ENCODE results near the gene MYBPC2.
"Not testable (repeated sequence)": the region's sequence is repeated elsewhere in the genome, so short reads cannot be mapped to it uniquely, and the experiment has no call there.

The MYBPC2 gene

GRCh38 chr19:50432221-50433028 lies at the start of gene MYBPC2:
Gene MYBPC2 (plus strand): TSS chr19:50432892. CDS start chr19:50432954, 62 bp downstream.
- no peak for DNase-seq (ENCODE audit: low read depth)

- no peak for DNase-seq (ENCODE audit: low read depth)
Measured at GRCh38 chr19:50383001-50383851, 49.5 kb upstream of the MYBPC2 start.

DNA sequence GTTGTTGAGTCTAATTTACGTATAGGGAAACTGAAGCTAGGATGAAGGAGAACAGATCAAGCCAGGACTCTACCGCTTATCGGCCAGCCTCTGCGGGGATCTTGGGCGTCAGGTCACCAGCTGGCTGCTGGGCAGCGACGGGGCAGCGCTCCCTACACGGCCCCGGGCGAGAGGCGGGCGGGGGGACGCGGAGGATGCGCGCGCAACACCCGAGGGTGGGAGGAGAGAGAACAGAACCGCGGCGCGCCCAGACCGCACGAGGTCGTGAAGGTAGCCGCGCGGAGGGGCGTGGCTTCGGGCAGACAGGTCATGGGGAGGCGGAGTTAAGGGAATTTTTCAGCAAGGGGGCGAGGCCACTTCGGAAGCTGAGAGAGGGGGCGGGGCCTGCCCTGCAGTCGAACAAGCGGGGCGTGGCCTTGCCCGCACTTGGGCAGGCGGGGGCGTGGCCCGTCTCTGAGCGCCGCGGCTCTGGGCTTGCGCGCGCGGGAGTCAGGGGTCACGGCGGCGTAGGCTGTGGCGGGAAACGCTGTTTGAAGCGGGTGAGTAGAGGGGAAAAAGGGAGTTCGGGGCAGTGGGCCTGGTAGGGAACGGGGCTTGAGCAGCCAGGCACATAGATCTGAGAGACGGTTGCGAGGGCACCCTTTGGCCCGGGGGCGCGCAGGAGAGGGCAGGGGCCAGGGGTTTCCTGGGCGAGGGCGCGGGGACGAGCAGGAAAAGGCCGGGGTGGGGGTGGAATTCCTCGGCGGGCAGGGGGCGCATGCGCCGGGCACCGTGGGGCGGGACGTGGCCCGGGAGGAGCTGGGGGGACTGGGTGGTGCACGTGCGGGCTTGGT lies 48.6 kb upstream of the MYBPC2 start, which contains the start of gene POLD1:
TSS of gene POLD1 (plus strand) at position 496 of the 833 bp plus-strand sequence. CDS start 14,505 bp downstream, outside the sequence.
- DNase-seq (ENCODE audit: low read depth), result peak; percentile 96

DNA sequence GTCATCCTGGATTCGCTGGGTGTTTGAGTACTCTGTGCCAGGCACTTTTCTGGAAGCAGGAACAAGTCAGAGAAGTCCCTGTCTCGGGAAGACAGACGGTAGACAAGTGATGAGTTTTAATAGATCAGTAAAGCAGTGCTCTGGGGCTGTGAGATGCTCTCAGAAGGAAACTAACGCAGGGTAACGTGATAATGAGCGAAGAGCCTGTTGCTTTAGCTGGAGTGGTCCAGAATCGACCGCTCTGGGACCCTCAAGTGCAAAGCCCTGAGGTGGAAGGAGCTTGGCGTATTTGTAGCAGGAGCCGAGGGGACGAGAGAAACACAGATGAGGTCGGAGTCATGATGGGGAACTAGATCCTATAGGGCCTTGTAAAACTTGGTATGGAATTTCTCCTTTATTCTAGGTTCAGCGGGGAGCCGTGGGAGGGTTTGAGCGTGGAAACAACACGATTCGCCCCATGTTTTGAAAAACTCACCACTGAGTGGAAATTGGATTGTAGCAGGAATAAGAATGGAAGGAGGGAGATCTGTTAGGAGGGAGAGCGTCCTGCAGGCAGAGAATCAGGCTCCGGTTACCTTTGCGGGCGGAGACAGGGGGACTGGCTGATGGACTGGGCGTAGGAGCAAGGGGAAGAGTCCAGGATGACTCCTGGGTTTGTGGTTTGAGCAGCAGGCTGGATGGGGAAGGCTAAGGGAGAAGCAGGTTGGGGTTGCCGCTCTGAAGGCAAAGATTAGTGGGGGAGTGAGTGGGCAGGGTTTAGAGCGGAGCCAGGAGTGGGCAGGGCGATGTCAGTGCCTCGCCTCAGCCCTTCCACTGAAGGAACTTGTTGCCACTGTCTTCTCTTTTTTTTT lies 47.8 kb upstream of the MYBPC2 start:
- DNase-seq (ENCODE audit: low read depth), result no peak

DNA sequence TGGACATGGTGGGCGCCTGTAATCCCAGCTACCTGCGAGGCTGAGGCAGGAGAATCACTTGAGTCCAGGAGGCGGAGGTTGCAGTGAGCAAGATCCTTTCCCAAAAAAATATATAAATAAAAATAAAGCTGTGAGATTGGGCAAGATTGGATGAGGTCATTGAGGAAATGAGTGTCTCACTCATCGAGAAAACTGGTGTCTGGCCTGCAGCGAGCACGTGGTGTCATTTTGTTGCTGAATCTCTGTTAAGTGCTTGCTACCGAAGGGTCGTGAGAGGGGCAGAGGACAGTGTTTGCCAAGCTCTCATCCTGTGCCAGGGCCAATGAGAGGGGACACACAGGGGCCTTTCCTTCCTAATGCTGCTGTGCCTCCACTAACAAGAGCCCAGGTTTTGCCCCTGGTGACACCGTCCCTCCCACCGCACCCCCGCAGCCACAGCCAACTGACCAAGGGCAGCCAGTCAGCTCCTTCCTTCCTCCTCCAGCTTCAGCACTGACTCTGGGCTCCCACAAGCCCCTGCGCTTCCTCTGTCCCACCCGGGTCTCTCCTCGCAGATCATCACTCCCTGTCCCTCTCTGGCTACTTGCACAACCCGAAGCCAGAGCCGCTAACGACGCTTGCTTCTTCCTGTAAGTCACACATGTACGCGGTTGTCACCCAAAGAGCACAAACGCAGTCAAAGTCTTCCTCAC lies 45.4 kb upstream of the MYBPC2 start:
- no peak for DNase-seq (ENCODE audit: low read depth)

- DNase-seq (ENCODE audit: low read depth), result no peak
Measured at GRCh38 chr19:50387868-50388245, 44.8 kb upstream of the MYBPC2 start.

DNA sequence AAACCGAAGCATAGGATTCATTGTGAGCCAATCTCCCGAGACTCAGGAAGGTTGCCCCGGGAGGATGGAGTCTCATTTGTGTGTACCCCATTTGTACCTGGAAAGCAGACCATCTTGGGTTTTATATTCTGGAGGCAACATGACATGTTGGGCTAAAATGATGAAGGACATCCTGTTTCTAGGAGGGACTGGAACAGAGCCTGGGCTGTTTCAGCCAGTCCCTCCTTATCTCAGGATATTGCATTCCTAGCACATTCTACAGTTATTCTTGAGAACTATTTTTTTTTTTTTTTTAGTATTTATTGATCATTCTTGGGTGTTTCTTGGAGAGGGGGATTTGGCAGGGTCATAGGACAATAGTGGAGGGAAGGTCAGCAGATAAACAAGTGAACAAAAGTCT lies 42.4 kb upstream of the MYBPC2 start:
- DNase-seq (ENCODE audit: low read depth), result not testable (repeated sequence)

DNA sequence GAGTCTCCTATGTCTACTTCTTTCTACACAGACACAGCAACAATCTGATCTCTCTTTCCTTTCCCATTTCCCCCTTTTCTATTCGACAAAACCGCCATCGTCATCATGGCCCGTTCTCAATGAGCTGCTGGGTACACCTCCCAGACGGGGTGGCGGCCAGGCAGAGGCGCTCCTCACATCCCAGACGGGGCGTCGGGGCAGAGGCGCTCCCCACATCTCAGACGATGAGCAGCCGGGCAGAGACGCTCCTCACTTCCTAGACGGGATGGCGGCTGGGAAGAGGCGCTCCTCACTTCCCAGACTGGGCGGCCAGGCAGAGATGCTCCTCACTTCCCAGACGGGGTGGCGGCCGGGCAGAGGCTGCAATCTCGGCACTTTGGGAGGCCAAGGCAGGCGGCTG lies 41.7 kb upstream of the MYBPC2 start:
- DNase-seq (ENCODE audit: low read depth), result not testable (repeated sequence)

- DNase-seq (ENCODE audit: low read depth), result no peak
Measured at GRCh38 chr19:50392759-50393158, 39.9 kb upstream of the MYBPC2 start.

- DNase-seq (ENCODE audit: low read depth), result no peak
Measured at GRCh38 chr19:50393589-50393988, 39.1 kb upstream of the MYBPC2 start.

DNA sequence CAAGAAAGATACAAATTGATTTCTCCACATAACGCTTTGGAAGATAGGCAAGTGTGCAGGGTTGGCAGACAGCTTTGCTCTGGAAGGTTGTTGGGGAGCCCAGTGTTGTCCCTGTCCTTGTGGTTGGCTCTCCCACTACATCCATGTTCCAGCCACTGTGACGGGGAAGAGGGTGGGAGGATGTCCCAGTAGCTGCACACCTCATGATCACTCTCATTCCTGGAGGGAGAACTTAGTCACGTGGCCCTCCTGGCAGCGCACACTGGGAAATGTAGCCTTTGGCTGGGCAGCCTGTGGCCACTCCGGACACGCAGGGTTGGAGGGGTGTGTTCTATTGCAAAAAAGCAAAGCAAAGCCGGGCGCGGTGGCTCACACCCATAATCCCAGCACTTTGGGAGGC lies 38.7 kb upstream of the MYBPC2 start:
- DNase-seq (ENCODE audit: low read depth), result no peak

DNA sequence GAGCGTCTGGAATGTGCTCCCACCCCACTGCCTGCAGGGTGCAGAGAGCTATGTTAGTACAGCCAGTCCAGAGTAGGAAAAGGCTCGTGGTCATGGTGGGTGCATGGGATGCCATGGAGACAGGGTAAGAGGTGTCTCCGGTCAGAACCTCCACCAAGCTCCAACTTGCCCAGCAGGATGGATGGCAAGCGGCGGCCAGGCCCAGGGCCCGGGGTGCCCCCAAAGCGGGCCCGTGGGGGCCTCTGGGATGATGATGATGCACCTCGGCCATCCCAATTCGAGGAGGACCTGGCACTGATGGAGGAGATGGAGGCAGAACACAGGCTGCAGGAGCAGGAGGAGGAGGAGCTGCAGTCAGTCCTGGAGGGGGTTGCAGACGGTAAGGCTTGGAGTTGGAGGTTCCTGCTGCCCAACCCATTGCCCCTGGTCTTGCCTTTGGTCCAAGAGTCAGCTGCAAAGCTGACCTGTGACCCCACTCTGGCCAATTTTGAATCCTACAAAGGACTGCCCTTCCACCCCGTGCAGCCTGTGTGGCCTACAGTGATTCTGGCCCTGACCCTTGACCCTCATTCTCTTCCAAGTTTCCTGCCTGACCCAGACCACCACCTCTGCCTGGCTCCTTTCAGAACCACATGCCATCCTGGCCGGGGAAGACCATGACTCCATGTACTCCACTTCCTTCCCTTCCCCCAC lies 33.9 kb upstream of the MYBPC2 start:
- DNase-seq (ENCODE audit: low read depth), result no peak

DNA sequence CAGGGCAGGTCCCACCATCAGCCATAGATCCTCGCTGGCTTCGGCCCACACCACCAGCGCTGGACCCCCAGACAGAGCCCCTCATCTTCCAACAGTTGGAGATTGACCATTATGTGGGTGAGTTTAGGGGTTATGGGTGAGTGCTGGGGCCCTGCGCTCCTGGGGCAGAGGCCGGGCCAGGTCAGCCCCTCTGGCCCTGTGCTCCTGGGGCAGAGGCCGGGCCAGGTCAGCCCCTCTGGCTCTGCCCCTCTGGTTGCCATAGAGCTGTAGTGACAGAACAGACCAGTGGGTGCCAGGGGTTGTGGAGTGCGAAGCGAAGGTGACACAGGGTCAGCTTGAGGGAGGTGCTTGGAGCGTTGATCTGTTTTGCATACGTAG lies 33.3 kb upstream of the MYBPC2 start:
- DNase-seq (ENCODE audit: low read depth), result no peak

- no peak for DNase-seq (ENCODE audit: low read depth)
Measured at GRCh38 chr19:50401605-50402450, 30.9 kb upstream of the MYBPC2 start.

GRCh38 chr19:50402544-50403301 lies 30.0 kb upstream of the MYBPC2 start:
- no peak for DNase-seq (ENCODE audit: low read depth)

DNA sequence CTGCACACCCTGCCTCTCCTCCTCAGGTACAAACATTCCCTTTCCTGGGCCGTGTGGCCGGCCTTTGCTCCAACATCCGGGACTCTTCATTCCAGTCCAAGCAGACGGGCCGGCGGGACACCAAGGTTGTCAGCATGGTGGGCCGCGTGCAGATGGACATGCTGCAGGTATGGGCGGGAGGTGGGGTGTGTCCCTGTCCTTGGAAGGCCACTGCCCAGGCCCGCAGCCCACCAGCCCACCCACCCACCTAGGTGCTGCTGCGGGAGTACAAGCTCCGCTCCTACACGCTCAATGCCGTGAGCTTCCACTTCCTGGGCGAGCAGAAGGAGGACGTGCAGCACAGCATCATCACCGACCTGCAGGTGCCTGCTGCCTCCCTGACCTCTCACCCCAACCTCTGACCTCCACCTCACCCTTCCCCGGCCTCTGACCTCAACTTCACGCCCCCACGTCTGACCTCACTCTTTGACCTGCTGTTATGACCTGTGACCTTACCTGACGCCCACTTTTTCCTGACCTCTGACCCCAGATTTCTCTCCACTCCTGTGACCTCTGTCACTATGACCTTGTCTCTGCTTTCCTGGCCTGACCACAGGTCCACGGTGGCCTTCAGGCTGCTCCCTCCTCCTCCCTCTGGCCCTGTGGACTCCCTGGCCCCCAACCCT lies 26.4 kb upstream of the MYBPC2 start:
- no peak for DNase-seq (ENCODE audit: low read depth)

DNA sequence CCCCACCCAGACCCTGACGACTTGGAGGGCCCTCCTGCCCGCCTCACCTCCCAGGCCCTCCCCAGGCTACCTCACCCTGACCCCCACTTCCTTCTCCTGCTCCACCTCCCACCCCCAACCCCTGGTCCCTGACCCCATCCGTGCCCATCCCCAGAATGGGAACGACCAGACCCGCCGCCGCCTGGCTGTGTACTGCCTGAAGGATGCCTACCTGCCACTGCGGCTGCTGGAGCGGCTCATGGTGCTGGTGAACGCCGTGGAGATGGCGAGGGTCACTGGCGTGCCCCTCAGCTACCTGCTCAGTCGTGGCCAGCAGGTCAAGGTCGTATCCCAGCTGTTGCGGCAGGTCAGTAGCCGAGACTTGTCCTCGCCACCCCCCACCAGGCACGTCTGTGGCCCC lies 25.9 kb upstream of the MYBPC2 start:
- no peak for DNase-seq (ENCODE audit: low read depth)

GRCh38 chr19:50409347-50409746 lies 23.3 kb upstream of the MYBPC2 start:
- DNase-seq (ENCODE audit: low read depth), result no peak

All from stimulated activated CD8-positive, alpha-beta memory T cell treated with anti-CD3 and anti-CD28 coated beads, Interleukin-7, amount 100 ng/mL, for 24 hours (primary cell).